MCF 10A (cell line): Measurements from ENCODE around the gene SKAP2. TPM values are rescaled to one million over a fixed set of nuclear protein-coding genes. Genes with fewer than 3 reads are reported as not detected.

Experiments used
- BruUV-seq: library from RNA; stranded (reverse); fragments of 400-500 nt; replicated peaks from 2 replicates; lab custom pipeline; 2021; lab: Mats Ljungman, UMichigan
- CTCF ChIA-PET: fragments of 300-600 bp; sonication (Branson Sonifier 250); formaldehyde crosslinking; extraction: SDS; loops from one replicate; lab custom pipeline; 2021; ENCODE audit warnings: antibody characterized with exemption, inconsistent platforms; lab: Yijun Ruan, JAX
- POLR2A ChIA-PET: fragments of 300-600, 350-650 bp; sonication (Branson Sonifier 250); formaldehyde crosslinking; extraction: SDS; loops from one replicate; lab custom pipeline; 2020; ENCODE audit warnings: antibody characterized with exemption, inconsistent platforms; lab: Yijun Ruan, JAX
- DNase-seq: peaks from one replicate; pipeline ENCODE4 v3.0.0-alpha.2; 2018; ENCODE audit not compliant: unreplicated experiment
- H3K27ac Mint-ChIP-seq: one replicate; pipeline ENCODE4 v1.8.0; 2022; ENCODE audit warnings: mild to moderate bottlenecking, low read depth, mixed read lengths; ENCODE audit not compliant: unreplicated experiment
- H3K27me3 Mint-ChIP-seq: one replicate; pipeline ENCODE4 v1.8.0; 2022; ENCODE audit warnings: mixed read lengths; ENCODE audit not compliant: insufficient read depth, unreplicated experiment
- H3K36me3 Mint-ChIP-seq: one replicate; pipeline ENCODE4 v1.8.0; 2022; ENCODE audit warnings: mild to moderate bottlenecking, moderate library complexity, mixed read lengths; ENCODE audit not compliant: insufficient read depth, unreplicated experiment
- H3K4me1 Mint-ChIP-seq: one replicate; pipeline ENCODE4 v1.8.0; 2022; ENCODE audit warnings: mixed read lengths; ENCODE audit not compliant: insufficient read depth, unreplicated experiment
- H3K4me3 Mint-ChIP-seq: one replicate; pipeline ENCODE4 v1.8.0; 2022; ENCODE audit warnings: mild to moderate bottlenecking, moderate library complexity, mixed read lengths; ENCODE audit not compliant: unreplicated experiment
- H3K9me3 Mint-ChIP-seq: one replicate; pipeline ENCODE4 v1.8.0; 2022; ENCODE audit warnings: mixed read lengths; ENCODE audit not compliant: unreplicated experiment
- intact Hi-C: fragments of 100-400 bp; cut with micrococcal nuclease; formaldehyde crosslinking; loops from 2 replicates; pipeline ENCODE4 v1.14.1; 2022
- total RNA-seq: library from RNA; stranded (reverse); gene quantifications from 2 replicates; pipeline ENCODE4 v1.2.3, GENCODE V29; 2022
- TF ChIP-seq, protein P1 (sequence below): fragments of 200-600 bp; IDR thresholded peaks from one replicate; pipeline ENCODE4 v1.8.0; 2022; ENCODE audit warnings: antibody characterized with exemption, mild to moderate bottlenecking; ENCODE audit not compliant: unreplicated experiment

SKAP2 gene
- total RNA-seq, 1 experiment from 2014 or later: 27.5 TPM

DNA sequence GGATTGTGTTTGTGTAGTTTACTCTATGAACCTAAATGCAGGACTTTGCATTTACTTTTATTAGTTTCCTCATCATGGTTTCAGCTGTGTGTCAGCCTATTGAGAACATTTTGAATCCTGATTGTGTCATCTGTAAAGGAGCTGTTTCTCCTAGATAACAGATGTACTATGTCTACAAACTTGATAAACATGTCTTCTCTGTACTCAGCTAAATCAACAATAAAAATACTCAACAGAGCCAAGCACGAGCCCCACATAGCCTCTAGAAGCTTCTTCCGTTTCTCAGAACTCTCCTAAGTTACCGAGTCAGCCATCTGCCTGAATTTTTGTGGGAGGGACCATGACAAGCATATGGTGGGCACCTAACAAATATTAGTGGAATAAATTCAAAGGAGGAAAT, 234.7 kb downstream of the SKAP2 start:
- intact Hi-C loops: no loop called here
- peaks cover 6% of the 10 kb centered on the region for H3K4me1 Mint-ChIP-seq

DNA sequence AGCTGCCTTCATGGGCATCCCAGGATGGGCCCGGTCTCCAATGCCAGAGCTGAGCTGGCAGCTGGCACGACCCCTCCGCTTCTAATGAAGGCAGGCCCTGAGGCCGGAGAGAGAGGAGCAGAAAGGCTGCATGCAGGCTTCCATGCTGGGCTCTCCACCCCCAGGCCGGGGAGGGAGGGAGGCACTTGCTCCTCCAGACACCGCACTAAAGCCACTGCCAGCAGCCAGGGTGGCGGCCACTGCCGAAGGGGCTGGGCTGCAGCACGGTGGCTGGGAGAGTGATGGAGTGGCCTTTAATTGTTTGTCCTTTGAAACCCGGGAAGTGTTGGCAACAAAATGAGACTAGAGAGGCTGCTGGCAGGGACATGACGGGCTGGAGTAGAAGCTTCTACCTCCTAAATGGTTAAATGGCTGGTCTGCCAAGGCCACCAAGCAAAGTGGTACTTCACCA, 236.5 kb downstream of the SKAP2 start:
- no peaks in the 10 kb centered on the region for H3K4me1 Mint-ChIP-seq

More for the DNA sequence above, 234.7 kb downstream of the SKAP2 start:
- Mint-ChIP-seq H3K27ac (no peak overlapping the region), H3K9me3 (no peaks in the 10 kb centered on the region), H3K27me3 (no peaks in the 10 kb centered on the region), H3K36me3 (peaks cover 6% of the 10 kb centered on the region), H3K4me3 (no peak overlapping the region)
- ChIA-PET CTCF (no interaction called here), POLR2A (interaction anchor here (0.6 to 1.1 kb wide), 2 partner anchors 26 to 773 kb away, joined by 3 to 4 read pairs; no protein-coding TSS in a partner anchor)
- DNase-seq: no peak
- no TSS peak for BruUV-seq
- TF ChIP-seq, protein P1, sequence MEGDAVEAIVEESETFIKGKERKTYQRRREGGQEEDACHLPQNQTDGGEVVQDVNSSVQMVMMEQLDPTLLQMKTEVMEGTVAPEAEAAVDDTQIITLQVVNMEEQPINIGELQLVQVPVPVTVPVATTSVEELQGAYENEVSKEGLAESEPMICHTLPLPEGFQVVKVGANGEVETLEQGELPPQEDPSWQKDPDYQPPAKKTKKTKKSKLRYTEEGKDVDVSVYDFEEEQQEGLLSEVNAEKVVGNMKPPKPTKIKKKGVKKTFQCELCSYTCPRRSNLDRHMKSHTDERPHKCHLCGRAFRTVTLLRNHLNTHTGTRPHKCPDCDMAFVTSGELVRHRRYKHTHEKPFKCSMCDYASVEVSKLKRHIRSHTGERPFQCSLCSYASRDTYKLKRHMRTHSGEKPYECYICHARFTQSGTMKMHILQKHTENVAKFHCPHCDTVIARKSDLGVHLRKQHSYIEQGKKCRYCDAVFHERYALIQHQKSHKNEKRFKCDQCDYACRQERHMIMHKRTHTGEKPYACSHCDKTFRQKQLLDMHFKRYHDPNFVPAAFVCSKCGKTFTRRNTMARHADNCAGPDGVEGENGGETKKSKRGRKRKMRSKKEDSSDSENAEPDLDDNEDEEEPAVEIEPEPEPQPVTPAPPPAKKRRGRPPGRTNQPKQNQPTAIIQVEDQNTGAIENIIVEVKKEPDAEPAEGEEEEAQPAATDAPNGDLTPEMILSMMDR: no peak

DNA sequence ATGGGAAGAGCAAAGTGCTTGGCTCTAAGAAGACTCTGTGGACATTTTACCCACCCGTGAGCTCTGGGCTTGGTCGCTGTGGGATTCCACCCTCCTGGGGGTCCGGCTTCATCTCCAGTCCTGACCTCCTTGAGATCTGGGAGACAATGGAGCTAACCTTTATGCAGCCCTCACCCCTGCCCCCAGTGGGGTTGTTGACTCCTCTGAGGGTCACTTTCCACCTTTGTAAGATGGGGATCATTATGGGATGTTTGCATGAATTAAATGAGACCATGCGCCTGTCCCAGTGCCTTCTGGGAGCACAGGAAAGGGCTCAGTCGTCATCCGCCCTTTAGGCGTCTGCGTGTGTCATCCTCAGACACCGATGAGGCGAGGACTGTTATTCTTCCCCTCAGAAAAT, 237.2 kb downstream of the SKAP2 start:
- Mint-ChIP-seq H3K27me3 (no peaks in the 10 kb centered on the region), H3K36me3 (peaks cover 6% of the 10 kb centered on the region), H3K27ac (no peak overlapping the region), H3K4me3 (no peak overlapping the region), H3K4me1 (no peaks in the 10 kb centered on the region), H3K9me3 (no peaks in the 10 kb centered on the region)
- intact Hi-C loops: no loop called here
- POLR2A ChIA-PET: no interaction called here
- CTCF ChIA-PET: interaction anchor here (0.6 to 1.0 kb wide), 2 partner anchors 42 to 127 kb away, joined by 3 to 5 read pairs; no protein-coding TSS in a partner anchor
- no TSS peak for BruUV-seq
- DNase-seq: no peak
- TF ChIP-seq, protein P1: no peak

More for the DNA sequence above, 236.5 kb downstream of the SKAP2 start:
- BruUV-seq: no TSS peak
- ChIA-PET CTCF (interaction anchor here (0.6 to 1.0 kb wide), 2 partner anchors 127 to 268 kb away, joined by 3 to 5 read pairs; no protein-coding TSS in a partner anchor), POLR2A (no interaction called here)
- no peaks in the 10 kb centered on the region for H3K27me3 Mint-ChIP-seq
- DNase-seq: no peak
- H3K9me3 Mint-ChIP-seq: no peaks in the 10 kb centered on the region
- H3K36me3 Mint-ChIP-seq: peaks cover 6% of the 10 kb centered on the region
- no peak overlapping the region for H3K27ac Mint-ChIP-seq
- H3K4me3 Mint-ChIP-seq: no peak overlapping the region
- intact Hi-C loops: no loop called here
- TF ChIP-seq, protein P1: no peak

DNA sequence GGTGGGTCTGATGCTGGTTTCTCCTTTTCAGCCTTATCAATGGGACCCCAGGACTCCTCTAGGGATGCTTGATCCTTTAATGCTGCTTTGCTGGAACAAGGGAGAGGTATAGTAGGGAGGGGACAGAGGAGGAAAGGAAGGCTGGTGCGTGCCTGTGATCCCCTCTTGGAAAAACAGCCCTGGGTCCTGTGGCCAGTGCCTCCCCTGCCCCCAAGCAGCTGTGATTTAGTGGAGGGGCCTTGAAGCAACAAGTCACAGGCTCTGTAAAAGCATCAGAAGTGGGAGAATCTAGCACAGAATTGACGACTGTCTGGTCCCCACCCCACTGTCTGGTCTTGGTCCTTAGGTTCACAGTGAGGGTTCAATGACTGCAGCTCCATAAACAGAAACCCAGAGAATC, 237.7 kb downstream of the SKAP2 start:
- intact Hi-C loops: no loop called here
- BruUV-seq: no TSS peak
- TF ChIP-seq, protein P1: no peak
- CTCF ChIA-PET: interaction anchor here (0.6 to 1.4 kb wide), 2 partner anchors 15 to 54 kb away, joined by 3 read pairs; no protein-coding TSS in a partner anchor
- DNase-seq: no peak
- Mint-ChIP-seq H3K4me1 (no peaks in the 10 kb centered on the region), H3K4me3 (no peak overlapping the region), H3K36me3 (peaks cover 3% of the 10 kb centered on the region), H3K27ac (no peak overlapping the region), H3K27me3 (no peaks in the 10 kb centered on the region), H3K9me3 (no peaks in the 10 kb centered on the region)
- POLR2A ChIA-PET: no interaction called here
